HG03135 (cell line): Measurements from ENCODE around the gene SMIM43.
"Not testable (repeated sequence)": the region's sequence is repeated elsewhere in the genome, so short reads cannot be mapped to it uniquely, and the experiment has no call there.

Experiments used
- ATAC-seq: cut with Tn5 transposase; IDR thresholded peaks from one replicate; pipeline ENCODE4 v1.9.1; 2021; ENCODE audit warnings: mild to moderate bottlenecking, moderate library complexity; ENCODE audit not compliant: unreplicated experiment

The SMIM43 gene

GRCh38 chr4:121784401-121784800 is 19.4 kb upstream of the SMIM43 start:
- no peak for ATAC-seq

DNA sequence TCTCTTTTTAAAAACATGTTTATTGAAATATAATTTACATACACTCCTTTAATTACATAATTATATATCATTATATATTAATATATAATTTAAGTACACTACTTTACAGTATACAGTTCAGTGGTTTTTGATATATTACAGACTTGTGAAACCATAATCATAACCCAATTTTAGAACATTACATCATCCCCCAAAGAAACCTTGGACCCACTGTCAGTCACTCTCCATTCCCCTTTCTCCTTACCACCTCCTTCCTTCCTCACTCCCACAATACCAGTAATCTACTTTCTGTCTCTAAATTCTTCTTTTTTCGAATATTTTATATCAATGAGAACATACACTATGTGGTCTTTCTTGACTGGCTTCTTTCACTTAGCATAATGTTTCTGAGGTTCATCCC is 18.2 kb upstream of the SMIM43 start:
- no peak for ATAC-seq

DNA sequence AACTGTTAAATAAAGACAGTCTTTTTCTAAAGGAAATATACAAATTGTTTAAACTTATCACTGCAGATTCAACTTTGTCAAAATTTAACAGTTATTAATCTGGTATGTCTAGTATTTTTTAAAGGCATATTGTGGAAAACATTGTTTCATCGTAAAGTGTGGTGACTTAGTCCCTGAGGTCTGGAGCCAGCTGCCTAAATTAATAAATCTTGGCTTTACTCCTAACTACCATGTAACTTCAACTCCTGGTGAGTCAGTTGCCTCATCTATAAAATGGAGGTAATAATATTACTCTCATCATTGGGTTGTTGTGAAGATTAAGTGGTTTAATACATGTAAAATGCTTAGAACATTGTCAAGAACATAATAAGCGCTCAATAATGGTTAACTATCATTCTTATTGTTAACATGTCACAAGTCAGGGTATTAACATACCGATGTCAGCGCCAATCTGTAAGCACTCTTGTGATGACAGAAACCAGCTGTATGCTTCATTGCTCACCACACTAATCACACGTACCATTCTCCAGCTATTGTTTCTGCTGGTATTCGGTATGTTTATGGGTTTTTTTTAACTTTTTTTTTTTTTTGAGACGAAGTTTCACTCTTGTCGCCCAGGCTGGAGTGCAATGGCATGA is 14.1 kb upstream of the SMIM43 start:
- ATAC-seq = no peak

DNA sequence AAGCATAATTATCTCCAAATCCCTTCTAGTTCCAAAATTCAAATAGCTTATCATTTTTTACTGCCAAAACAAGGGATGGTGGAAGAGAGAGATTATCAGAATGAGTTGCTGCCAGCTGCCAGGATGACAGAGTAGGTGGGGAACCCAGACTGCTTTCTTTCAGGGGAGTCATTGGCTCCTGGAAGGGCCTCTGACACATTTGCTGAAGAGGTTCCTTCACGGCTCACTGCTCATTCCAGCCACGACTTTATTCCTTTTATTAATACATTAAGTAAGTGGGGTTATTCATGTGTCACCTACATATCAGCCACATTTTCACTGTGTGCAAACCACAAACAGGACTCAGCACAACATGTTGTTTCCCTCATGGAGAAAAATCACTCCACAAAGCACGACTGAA is 12.7 kb upstream of the SMIM43 start:
- ATAC-seq = no peak

DNA sequence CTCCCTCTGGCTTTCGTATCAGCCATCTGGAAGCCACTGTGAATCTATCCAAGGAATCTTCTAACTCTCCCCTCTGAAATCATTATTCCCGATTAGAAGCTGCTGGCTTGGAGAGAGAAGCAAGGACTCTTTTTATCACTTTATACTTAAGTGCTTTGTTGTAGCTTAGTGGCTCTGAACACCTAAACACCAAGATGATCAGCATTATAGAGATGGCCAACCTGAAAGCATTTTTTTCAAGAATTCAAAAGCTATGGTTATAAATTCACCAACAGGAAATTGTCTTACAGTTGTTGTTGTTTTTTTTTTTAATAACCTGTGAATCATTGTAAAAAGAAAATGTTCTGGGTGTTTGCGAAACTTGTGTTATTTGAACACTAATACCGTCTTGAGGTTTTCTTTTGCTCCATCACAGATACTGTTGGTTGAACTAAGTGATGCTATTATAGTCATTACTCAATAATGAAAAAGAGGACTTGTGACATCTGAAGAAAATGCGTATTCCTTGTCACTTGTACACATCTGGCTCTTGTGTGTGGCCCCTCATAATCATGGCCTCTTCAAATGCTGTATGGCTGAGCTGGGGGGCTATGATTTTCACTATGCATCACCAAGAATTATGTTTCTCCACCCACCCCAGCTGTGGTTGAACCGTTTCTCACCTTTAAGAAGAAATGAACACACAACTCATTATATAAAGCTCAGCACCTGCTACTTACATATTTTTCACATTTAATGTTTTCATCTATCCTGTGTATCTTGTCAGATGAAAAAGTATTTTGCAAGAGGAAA is 11.8 kb upstream of the SMIM43 start:
- no peak for ATAC-seq

- no peak for ATAC-seq
These were observed 8.9 kb upstream of the SMIM43 start for GRCh38 chr4:121773883-121774282.

DNA sequence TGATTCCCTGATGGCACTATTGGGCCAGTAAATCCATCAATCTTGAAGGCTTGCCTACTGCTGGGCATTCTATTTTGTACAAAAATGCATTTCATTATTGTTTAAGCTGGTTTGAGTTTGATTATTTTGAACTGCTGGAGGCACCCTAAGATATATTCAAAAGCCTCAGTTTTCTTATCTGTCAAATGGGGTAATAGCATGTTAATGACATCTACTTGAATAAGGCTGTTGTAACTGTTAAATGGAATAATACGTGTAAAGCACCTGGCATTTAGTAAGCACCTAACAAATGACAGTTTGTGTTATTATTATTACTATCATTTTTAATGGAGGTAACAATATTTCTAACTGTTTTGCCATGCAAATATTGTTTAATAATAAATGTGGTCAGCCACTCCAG is 6.9 kb upstream of the SMIM43 start:
- ATAC-seq = no peak

DNA sequence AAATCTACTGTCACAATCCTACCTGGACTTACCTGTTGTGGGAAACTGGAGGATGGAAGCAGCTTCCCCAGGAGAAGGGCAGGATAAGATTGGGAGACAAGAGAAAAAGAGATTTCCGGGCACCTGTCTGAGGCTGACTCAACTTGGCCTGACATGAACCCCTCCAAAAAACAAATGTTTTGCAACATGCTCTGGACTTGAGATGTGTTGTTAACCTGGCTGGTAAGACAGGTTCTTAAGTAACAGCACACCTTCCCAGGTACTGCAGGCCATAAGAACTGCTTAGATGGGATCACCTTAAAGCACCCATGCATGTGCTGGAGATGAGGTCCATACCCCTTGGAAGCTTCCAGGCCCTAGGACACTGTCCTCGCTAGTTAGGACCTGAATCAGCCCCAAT is 4.4 kb upstream of the SMIM43 start:
- ATAC-seq = no peak

DNA sequence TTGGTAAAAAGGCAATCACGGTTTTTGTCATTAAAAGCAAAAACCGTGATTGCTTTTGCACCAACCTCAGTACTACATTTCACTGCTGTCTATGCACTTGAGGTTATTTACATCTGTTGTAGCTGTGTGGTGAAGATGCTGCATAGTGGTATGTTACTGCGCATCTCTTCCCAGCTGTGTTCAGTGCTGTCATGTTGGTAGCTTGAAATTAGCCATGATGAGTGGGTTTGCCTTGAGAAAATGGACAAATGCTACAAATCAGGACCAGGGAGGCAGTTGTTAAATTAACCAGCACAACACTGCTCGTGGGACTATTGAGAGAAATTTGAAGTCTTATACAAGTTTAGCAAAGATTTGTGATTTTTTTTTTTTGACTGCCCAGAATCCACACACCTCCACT is 2.2 kb upstream of the SMIM43 start:
- no peak for ATAC-seq

- ATAC-seq = no peak
These were observed 1.1 kb upstream of the SMIM43 start for GRCh38 chr4:121765971-121766538.

DNA sequence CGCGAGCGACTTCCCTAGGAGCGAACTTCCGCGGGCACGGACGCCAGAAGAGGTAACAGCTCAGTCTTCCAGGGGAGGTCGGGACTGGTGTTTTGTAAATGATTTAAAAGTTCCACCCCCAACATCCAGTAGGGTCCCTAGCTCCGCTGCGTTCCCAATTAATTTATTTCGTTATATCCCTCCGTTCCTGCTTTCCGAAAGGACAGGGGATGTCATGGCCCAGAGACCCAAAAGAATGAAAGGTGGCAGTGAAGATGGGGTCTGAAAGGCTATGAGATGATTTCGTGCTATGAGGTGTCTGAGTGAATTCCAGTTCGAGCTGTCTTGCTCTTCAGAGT is 373 bp upstream of the SMIM43 start:
- ATAC-seq = no peak

DNA sequence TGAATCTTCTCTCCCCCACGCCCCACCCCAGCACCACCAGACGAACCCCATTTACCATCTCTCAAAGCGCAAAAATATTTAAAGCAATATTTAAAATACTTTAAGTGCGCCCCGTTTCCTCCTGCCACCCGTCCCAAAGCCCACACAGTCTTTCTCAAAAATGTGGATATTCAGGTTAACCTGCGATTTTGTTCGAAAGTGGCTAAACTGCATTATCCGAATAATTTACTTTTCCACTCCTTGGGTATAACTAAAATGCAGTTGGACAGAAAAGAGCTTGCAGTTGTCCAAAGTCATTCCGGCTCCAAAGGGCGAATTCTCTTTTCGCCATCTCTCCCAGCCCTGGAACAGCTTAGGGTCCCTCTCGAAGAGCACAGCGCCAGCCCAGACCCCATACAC is 662 bp downstream of the SMIM43 start:
- ATAC-seq = no peak

- ATAC-seq = no peak
These were observed 4.8 kb downstream of the SMIM43 start for GRCh38 chr4:121760205-121760604.

DNA sequence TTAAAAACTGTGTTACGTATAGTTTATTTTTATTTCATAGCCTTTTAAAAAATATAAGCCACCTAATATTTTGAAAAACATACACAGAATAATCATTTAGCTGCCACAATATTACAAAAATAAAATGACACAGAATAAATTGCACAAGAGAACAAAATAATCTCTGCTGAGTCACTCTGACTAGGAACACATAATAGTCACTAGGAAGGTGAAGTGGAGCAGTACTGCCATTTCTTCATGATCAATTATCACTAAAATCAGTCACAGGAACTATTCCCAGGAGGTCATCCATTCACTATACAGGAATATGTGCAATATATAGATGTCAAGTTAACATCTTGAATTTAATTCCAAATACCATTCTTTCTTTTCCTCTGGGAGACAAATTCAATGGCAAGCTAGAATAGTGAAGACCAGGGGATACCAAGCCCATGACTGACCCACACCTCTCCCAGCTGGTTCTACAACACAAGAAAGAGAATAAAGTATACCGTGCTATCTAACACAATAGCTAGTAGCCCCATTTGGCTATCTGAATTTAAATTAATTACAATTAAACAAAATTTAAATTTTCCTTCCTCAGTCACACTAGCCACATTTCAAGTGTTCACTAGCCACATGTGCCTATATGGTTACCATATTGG is 5.9 kb downstream of the SMIM43 start:
- no peak for ATAC-seq

GRCh38 chr4:121752142-121752541 is 12.8 kb downstream of the SMIM43 start:
- ATAC-seq = not testable (repeated sequence)

- ATAC-seq = no peak
These were observed 15.7 kb downstream of the SMIM43 start for GRCh38 chr4:121749225-121749624.

DNA sequence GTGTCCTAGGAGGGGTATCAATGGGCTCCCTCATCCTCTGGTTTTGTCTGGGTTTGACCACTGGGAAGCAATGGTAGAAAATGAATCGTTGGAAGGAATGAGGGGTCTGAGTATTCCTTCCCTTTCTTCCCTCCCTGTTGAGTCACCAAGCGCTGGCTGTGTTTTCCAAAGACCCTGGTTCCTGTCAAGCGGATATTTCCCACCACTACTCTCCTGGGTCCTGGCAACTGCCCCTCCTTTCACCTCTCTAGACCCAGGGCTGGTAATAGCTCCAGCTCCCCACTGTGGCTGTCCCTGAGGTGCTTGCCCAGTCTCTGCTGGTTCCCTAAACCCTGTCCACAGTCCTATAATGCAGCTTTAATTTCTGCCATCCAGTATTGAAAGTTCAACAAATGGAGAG is 22.2 kb downstream of the SMIM43 start:
- no peak for ATAC-seq

DNA sequence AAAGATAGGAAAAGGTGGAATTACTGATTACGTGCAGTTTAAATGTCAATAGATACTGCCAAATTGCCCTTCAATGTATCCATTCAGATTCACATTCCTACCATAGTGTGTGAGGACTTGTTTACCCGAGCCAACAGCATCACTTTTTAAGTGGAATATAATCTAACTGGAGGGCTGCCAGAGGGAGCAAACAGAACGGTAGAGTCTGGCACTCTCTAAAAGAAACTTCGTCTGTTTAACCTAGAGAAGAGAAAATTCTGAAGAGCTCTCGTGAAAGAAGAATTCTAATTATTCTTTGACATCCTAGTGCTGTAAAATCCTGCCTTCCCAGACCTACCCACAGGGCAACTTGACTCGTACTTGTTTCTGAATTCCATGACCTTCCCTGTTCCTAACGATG is 23.2 kb downstream of the SMIM43 start:
- no peak for ATAC-seq

GRCh38 chr4:121740796-121741409 is 24.1 kb downstream of the SMIM43 start:
- ATAC-seq = no peak

DNA sequence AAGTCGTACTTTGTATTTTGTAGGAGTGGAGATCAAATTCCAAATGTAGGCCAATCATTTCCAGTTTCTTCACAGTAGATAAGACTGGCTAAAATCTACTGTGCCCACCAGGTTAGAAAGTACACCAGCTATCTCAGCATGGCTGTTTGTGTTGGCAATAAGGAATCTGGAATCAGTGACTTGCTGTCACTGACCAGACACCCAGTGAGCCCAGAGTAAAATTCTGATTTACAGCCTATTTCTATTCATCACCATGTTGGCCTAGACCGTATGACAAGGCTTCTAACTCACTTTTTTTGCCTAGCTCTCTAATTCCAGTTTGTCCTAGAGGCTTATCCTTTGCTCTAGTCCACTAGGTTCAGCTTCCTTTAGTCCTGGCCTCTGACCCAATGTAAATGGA is 25.4 kb downstream of the SMIM43 start:
- ATAC-seq = no peak

- no peak for ATAC-seq
These were observed 26.0 kb downstream of the SMIM43 start for GRCh38 chr4:121738780-121739535.
